HG02623 (cell line): ENCODE measurements around the gene HS3ST6.
"Not testable (repeated sequence)": the region's sequence is repeated elsewhere in the genome, so short reads cannot be mapped to it uniquely, and the experiment has no call there.

Source experiments
- ATAC-seq: cut with Tn5 transposase; IDR thresholded peaks from one replicate; pipeline ENCODE4 v1.9.1; 2021; ENCODE audit warnings: moderate library complexity; ENCODE audit not compliant: unreplicated experiment

The HS3ST6 gene

GRCh38 chr16:1881172-1881571 lies 37.0 kb downstream of the HS3ST6 start:
- ATAC-seq, result not testable (repeated sequence)

- ATAC-seq, result no peak
These were observed 38.7 kb downstream of the HS3ST6 start for GRCh38 chr16:1879477-1879876.

GRCh38 chr16:1878256-1878655 lies 40.0 kb downstream of the HS3ST6 start:
- ATAC-seq, result no peak

- no peak for ATAC-seq
These were observed 40.4 kb downstream of the HS3ST6 start for GRCh38 chr16:1877804-1878203.

GRCh38 chr16:1877089-1877488 lies 41.1 kb downstream of the HS3ST6 start:
- no peak for ATAC-seq

GRCh38 chr16:1876468-1876867 lies 41.7 kb downstream of the HS3ST6 start:
- no peak for ATAC-seq

GRCh38 chr16:1876066-1876465 lies 42.1 kb downstream of the HS3ST6 start:
- ATAC-seq, result not testable (repeated sequence)

- ATAC-seq, result no peak
These were observed 43.4 kb downstream of the HS3ST6 start for GRCh38 chr16:1874854-1875253.

GRCh38 chr16:1871974-1872635 lies 46.1 kb downstream of the HS3ST6 start, which contains the start of gene MEIOB:
Gene MEIOB (minus strand): TSS chr16:1872164. CDS start chr16:1868175, 3,989 bp downstream.
- ATAC-seq, result no peak

GRCh38 chr16:1870365-1871082 lies 47.7 kb downstream of the HS3ST6 start:
- no peak for ATAC-seq

GRCh38 chr16:1865902-1866690 lies 52.1 kb downstream of the HS3ST6 start:
- ATAC-seq, result no peak

GRCh38 chr16:1863681-1864460 lies 54.3 kb downstream of the HS3ST6 start:
- ATAC-seq, result no peak

GRCh38 chr16:1862394-1862793 lies 55.8 kb downstream of the HS3ST6 start:
- ATAC-seq, result no peak

- ATAC-seq, result no peak
These were observed 56.5 kb downstream of the HS3ST6 start for GRCh38 chr16:1861730-1862129.
